AG09309 (cell line): ENCODE data around the gene MEN1.

Experiments
- DNase-seq: peaks from one replicate; pipeline ENCODE4 v3.0.0-alpha.2; 2010; ENCODE audit warnings: low read depth
- H3K4me3 ChIP-seq: 2 replicates; pipeline ENCODE4 v1.5.1; 2011; ENCODE audit warnings: mild to moderate bottlenecking, low read depth, low read length, moderate library complexity; ENCODE audit not compliant: control insufficient read depth
- CTCF ChIP-seq: IDR thresholded peaks from 2 replicates; pipeline ENCODE4 v1.5.1; 2011; ENCODE audit warnings: mild to moderate bottlenecking, low read depth, low read length, inconsistent platforms; ENCODE audit not compliant: insufficient read depth, control insufficient read depth; ENCODE audit errors: missing control alignments

MEN1 gene

DNA sequence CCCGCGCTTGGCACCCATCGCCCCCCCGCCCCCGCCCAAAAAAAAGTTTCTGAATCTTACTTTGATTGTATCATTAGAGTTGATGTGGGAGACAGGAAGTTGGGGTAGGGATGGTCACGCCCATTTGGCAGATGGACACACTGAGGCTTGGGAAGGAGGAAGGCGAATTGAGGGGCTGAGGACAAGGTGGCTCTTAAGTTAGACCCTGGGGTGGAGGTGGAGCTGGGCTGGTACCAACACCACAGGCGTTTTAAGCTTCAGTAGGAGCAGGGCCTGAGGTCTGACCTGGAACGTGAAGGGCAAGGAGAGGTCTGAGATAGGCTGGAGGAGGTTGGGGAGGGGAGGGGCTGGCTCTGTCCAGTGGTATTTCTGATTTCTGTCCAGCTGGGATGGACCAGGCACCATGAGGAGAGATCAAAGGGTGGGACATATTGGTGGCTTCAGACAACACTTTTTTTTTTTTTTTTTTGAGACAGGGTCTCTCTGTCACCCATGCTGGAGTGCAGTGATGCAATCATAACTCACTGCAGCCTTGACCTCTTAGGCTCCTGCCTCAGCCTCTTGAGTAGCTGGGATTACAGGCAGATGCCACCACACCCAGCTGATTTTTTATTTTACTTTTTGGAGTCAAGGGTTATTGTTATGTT is 34.9 kb upstream of the MEN1 start:
- no peak for TF ChIP-seq CTCF
- no peak overlapping the region for H3K4me3 ChIP-seq
- DNase-seq, result no peak

GRCh38 chr11:64844330-64845128 is 34.2 kb upstream of the MEN1 start, which contains the start of gene CDC42BPG:
Gene CDC42BPG, minus strand, starts transcription at chr11:64844653. Its CDS starts 84 bp downstream, at chr11:64844569.
- no peak for DNase-seq
- H3K4me3 ChIP-seq, result no peak within 1 kb of the TSS; the same call in 1 of the 2 replicates
- TF ChIP-seq CTCF, result peak; percentile 55

- no peak for DNase-seq
- no peak for TF ChIP-seq CTCF
- H3K4me3 ChIP-seq, result no peak overlapping the region
These were observed 33.5 kb upstream of the MEN1 start for GRCh38 chr11:64843686-64844329.

GRCh38 chr11:64842851-64843685 is 32.7 kb upstream of the MEN1 start:
- TF ChIP-seq CTCF, result no peak
- no peak overlapping the region for H3K4me3 ChIP-seq
- no peak for DNase-seq

- TF ChIP-seq CTCF, result no peak
- no peak for DNase-seq
- no peak overlapping the region for H3K4me3 ChIP-seq
These were observed 32.0 kb upstream of the MEN1 start for GRCh38 chr11:64842366-64842759.
